ENCODE data around the gene WDPCP.

DNA sequence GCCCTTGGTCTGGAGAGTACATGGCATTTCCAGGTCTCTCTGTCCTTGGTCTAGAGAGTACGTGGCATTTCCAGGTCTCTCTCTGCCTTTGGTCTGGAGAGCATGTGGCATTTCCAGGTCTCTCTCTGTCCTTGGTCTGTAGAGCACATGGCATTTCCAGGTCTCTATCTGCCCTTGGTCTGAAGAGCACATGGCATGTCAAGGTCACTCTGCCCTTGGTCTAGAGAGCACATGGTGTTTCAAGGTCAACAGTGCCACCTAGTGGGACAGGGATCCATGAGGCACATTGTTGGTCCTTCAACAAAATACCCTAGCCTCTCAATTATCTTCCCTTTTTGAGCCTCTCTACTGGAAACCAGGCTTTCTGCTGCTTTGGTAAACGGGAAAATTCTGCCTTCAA lies 287.4 kb downstream of the WDPCP start:
- TF ChIP-seq, protein P1, sequence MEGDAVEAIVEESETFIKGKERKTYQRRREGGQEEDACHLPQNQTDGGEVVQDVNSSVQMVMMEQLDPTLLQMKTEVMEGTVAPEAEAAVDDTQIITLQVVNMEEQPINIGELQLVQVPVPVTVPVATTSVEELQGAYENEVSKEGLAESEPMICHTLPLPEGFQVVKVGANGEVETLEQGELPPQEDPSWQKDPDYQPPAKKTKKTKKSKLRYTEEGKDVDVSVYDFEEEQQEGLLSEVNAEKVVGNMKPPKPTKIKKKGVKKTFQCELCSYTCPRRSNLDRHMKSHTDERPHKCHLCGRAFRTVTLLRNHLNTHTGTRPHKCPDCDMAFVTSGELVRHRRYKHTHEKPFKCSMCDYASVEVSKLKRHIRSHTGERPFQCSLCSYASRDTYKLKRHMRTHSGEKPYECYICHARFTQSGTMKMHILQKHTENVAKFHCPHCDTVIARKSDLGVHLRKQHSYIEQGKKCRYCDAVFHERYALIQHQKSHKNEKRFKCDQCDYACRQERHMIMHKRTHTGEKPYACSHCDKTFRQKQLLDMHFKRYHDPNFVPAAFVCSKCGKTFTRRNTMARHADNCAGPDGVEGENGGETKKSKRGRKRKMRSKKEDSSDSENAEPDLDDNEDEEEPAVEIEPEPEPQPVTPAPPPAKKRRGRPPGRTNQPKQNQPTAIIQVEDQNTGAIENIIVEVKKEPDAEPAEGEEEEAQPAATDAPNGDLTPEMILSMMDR (IDR thresholded peaks at IDR 0.05): no peak
- TF ChIP-seq POLR2AphosphoS5 (IDR thresholded peaks at IDR 0.05) (no peak), POLR2A (IDR thresholded peaks at IDR 0.05) (no peak), EP300 (IDR thresholded peaks at IDR 0.05) (no peak)

All from gastroesophageal sphincter (tissue), 3 donors.